Central memory CD8-positive, alpha-beta T cell (primary cell): ENCODE measurements around the gene TRIM17.
"Not testable (repeated sequence)": the region's sequence is repeated elsewhere in the genome, so short reads cannot be mapped to it uniquely, and the experiment has no call there.

Experiments
- ATAC-seq: fragments of 150-1000 bp; cut with Tn5 transposase; replicated peaks from 2 replicates; pipeline ENCODE4 v1.10.0; 2022; ENCODE audit warnings: mild to moderate bottlenecking, moderate FRiP score, moderate number of reproducible peaks; ENCODE audit not compliant: poor library complexity, severe bottlenecking; ENCODE audit errors: extremely low read depth
- DNase-seq, 2 donors: peaks; one replicate each; pipeline ENCODE4 v3.0.0; 2021; ENCODE audit warnings: low spot score in 2 of 2
- H3K27ac Mint-ChIP-seq: one replicate; pipeline ENCODE4 v1.8.0; 2022; ENCODE audit warnings: low read depth, mild to moderate bottlenecking, moderate library complexity, mixed read lengths
- H3K27me3 Mint-ChIP-seq: one replicate; pipeline ENCODE4 v1.8.0; 2022; ENCODE audit warnings: mixed read lengths
- H3K36me3 Mint-ChIP-seq: one replicate; pipeline ENCODE4 v1.8.0; 2022; ENCODE audit warnings: mild to moderate bottlenecking, moderate library complexity, mixed read lengths; ENCODE audit not compliant: insufficient read depth
- H3K4me1 Mint-ChIP-seq: one replicate; pipeline ENCODE4 v1.8.0; 2022; ENCODE audit warnings: mixed read lengths
- H3K4me3 Mint-ChIP-seq: one replicate; pipeline ENCODE4 v1.8.0; 2022; ENCODE audit warnings: mild to moderate bottlenecking, moderate library complexity, mixed read lengths
- H3K9me3 Mint-ChIP-seq: one replicate; pipeline ENCODE4 v1.8.0; 2022; ENCODE audit warnings: mixed read lengths

TRIM17 gene

GRCh38 chr1:228443395-228443794 lies 26.7 kb upstream of the TRIM17 start:
- H3K4me3 Mint-ChIP-seq, result no peak overlapping the region
- H3K27ac Mint-ChIP-seq, result no peak overlapping the region
- peaks cover 98% of the 10 kb centered on the region for H3K27me3 Mint-ChIP-seq
- no peak for ATAC-seq
- H3K9me3 Mint-ChIP-seq, result no peaks in the 10 kb centered on the region
- H3K4me1 Mint-ChIP-seq, result peaks cover 22% of the 10 kb centered on the region
- DNase-seq, result no peak
- peaks cover 1% of the 10 kb centered on the region for H3K36me3 Mint-ChIP-seq

GRCh38 chr1:228440761-228441500 lies 24.3 kb upstream of the TRIM17 start:
- DNase-seq (no peak), ATAC-seq (no peak)
- Mint-ChIP-seq H3K27me3 (peaks cover 92% of the 10 kb centered on the region), H3K9me3 (no peaks in the 10 kb centered on the region), H3K4me1 (peaks cover 11% of the 10 kb centered on the region), H3K4me3 (no peak overlapping the region), H3K27ac (no peak overlapping the region), H3K36me3 (peaks cover 1% of the 10 kb centered on the region)

- peaks cover 89% of the 10 kb centered on the region for H3K27me3 Mint-ChIP-seq
- no peak for DNase-seq
Measured at GRCh38 chr1:228438266-228438665, 21.6 kb upstream of the TRIM17 start.

GRCh38 chr1:228437424-228437962 lies 20.8 kb upstream of the TRIM17 start:
- DNase-seq (no peak), ATAC-seq (no peak)
- no peaks in the 10 kb centered on the region for H3K9me3 Mint-ChIP-seq
- no peaks in the 10 kb centered on the region for H3K4me1 Mint-ChIP-seq
- H3K27ac Mint-ChIP-seq, result no peak overlapping the region
- no peak overlapping the region for H3K4me3 Mint-ChIP-seq
- peaks cover 89% of the 10 kb centered on the region for H3K27me3 Mint-ChIP-seq
- peaks cover 2% of the 10 kb centered on the region for H3K36me3 Mint-ChIP-seq

More at GRCh38 chr1:228438266-228438665, 21.6 kb upstream of the TRIM17 start:
- H3K36me3 Mint-ChIP-seq, result peaks cover 2% of the 10 kb centered on the region
- no peak overlapping the region for H3K27ac Mint-ChIP-seq
- no peaks in the 10 kb centered on the region for H3K9me3 Mint-ChIP-seq
- H3K4me1 Mint-ChIP-seq, result no peaks in the 10 kb centered on the region
- no peak for ATAC-seq
- no peak overlapping the region for H3K4me3 Mint-ChIP-seq

GRCh38 chr1:228434689-228435088 lies 18.0 kb upstream of the TRIM17 start:
- Mint-ChIP-seq H3K27me3 (peaks cover 88% of the 10 kb centered on the region), H3K4me3 (no peak overlapping the region), H3K9me3 (no peaks in the 10 kb centered on the region), H3K27ac (no peak overlapping the region), H3K4me1 (no peaks in the 10 kb centered on the region), H3K36me3 (peaks cover 2% of the 10 kb centered on the region)
- DNase-seq (no peak), ATAC-seq (no peak)

- H3K9me3 Mint-ChIP-seq, H3K27ac Mint-ChIP-seq, H3K4me3 Mint-ChIP-seq, ATAC-seq, H3K36me3 Mint-ChIP-seq, DNase-seq, H3K4me1 Mint-ChIP-seq: not testable (repeated sequence)
- peaks cover 88% of the 10 kb centered on the region for H3K27me3 Mint-ChIP-seq
Measured at GRCh38 chr1:228433337-228434053, 16.8 kb upstream of the TRIM17 start.

GRCh38 chr1:228430243-228430642 lies 13.6 kb upstream of the TRIM17 start:
- Mint-ChIP-seq H3K27ac (no peak overlapping the region), H3K9me3 (no peaks in the 10 kb centered on the region), H3K36me3 (peaks cover 2% of the 10 kb centered on the region), H3K4me1 (no peaks in the 10 kb centered on the region), H3K4me3 (no peak overlapping the region), H3K27me3 (peaks cover 71% of the 10 kb centered on the region)
- ATAC-seq, result no peak
- DNase-seq, result no peak

- H3K36me3 Mint-ChIP-seq, result peaks cover 2% of the 10 kb centered on the region
- DNase-seq (no peak), ATAC-seq (no peak)
- H3K9me3 Mint-ChIP-seq, result no peaks in the 10 kb centered on the region
- H3K4me3 Mint-ChIP-seq, result no peak overlapping the region
- no peaks in the 10 kb centered on the region for H3K4me1 Mint-ChIP-seq
- no peak overlapping the region for H3K27ac Mint-ChIP-seq
- peaks cover 66% of the 10 kb centered on the region for H3K27me3 Mint-ChIP-seq
Measured at GRCh38 chr1:228429698-228430097, 13.0 kb upstream of the TRIM17 start.

- H3K36me3 Mint-ChIP-seq, result no peaks in the 10 kb centered on the region
- H3K4me1 Mint-ChIP-seq, result no peaks in the 10 kb centered on the region
- no peak overlapping the region for H3K27ac Mint-ChIP-seq
- H3K27me3 Mint-ChIP-seq, result peaks cover 59% of the 10 kb centered on the region
- DNase-seq (no peak), ATAC-seq (no peak)
- no peak overlapping the region for H3K4me3 Mint-ChIP-seq
- no peaks in the 10 kb centered on the region for H3K9me3 Mint-ChIP-seq
Measured at GRCh38 chr1:228429007-228429406, 12.3 kb upstream of the TRIM17 start.

GRCh38 chr1:228428412-228428811 lies 11.8 kb upstream of the TRIM17 start:
- Mint-ChIP-seq H3K36me3 (no peaks in the 10 kb centered on the region), H3K4me3 (no peak overlapping the region), H3K9me3 (no peaks in the 10 kb centered on the region), H3K4me1 (no peaks in the 10 kb centered on the region), H3K27ac (no peak overlapping the region), H3K27me3 (peaks cover 53% of the 10 kb centered on the region)
- no peak for ATAC-seq
- no peak for DNase-seq

GRCh38 chr1:228426518-228427175 lies 10.0 kb upstream of the TRIM17 start:
- Mint-ChIP-seq H3K4me1 (no peaks in the 10 kb centered on the region), H3K4me3 (no peak overlapping the region), H3K9me3 (no peaks in the 10 kb centered on the region), H3K36me3 (no peaks in the 10 kb centered on the region), H3K27ac (no peak overlapping the region), H3K27me3 (peaks cover 35% of the 10 kb centered on the region)
- DNase-seq, result no peak
- no peak for ATAC-seq

GRCh38 chr1:228424685-228425660 lies 8.3 kb upstream of the TRIM17 start:
- Mint-ChIP-seq H3K36me3 (no peaks in the 10 kb centered on the region), H3K27ac (no peak overlapping the region), H3K4me1 (no peaks in the 10 kb centered on the region), H3K9me3 (no peaks in the 10 kb centered on the region), H3K27me3 (peaks cover 20% of the 10 kb centered on the region), H3K4me3 (no peak overlapping the region)
- ATAC-seq, result no peak
- DNase-seq, result no peak
